Liver (tissue), 9 donors: Measurements from ENCODE around the gene CDC26. TPM values are rescaled to one million over a fixed set of nuclear protein-coding genes. Genes with fewer than 3 reads are reported as not detected.
"Not testable (repeated sequence)": the region's sequence is repeated elsewhere in the genome, so short reads cannot be mapped to it uniquely, and the experiment has no call there.

ENCODE experiments used
- DNase-seq: peaks from one replicate; pipeline ENCODE4 v3.0.0-alpha.2; 2017; ENCODE audit warnings: low spot score
- H3K27ac ChIP-seq, 2 donors: one replicate each; pipeline ENCODE4 v1.7.0; 2013; ENCODE audit warnings: inconsistent platforms in 2 of 2, low read length in 2 of 2, control low read depth in 1 of 2, low read depth in 1 of 2, mild to moderate bottlenecking in 1 of 2
- H3K27me3 ChIP-seq, 4 donors: one replicate each; pipeline versions ENCODE4 v1.6.1 to v1.7.0; 2013; ENCODE audit warnings: low read length in 3 of 4, inconsistent platforms in 1 of 4, mild to moderate bottlenecking in 1 of 4, moderate library complexity in 1 of 4; ENCODE audit not compliant: control insufficient read depth in 4 of 4, insufficient read depth in 4 of 4
- H3K36me3 ChIP-seq, 4 donors: one replicate each; pipeline versions ENCODE4 v1.6.1 to v1.7.0; 2013; ENCODE audit warnings: low read length in 3 of 4, mild to moderate bottlenecking in 3 of 4, low read depth in 1 of 4, moderate library complexity in 1 of 4; ENCODE audit not compliant: control insufficient read depth in 4 of 4, insufficient read depth in 3 of 4
- H3K4me1 ChIP-seq, 4 donors: one replicate each; pipeline versions ENCODE4 v1.6.1 to v1.7.0; 2013; ENCODE audit warnings: low read length in 3 of 4, mild to moderate bottlenecking in 3 of 4, moderate library complexity in 1 of 4; ENCODE audit not compliant: control insufficient read depth in 4 of 4, insufficient read depth in 4 of 4
- H3K4me3 ChIP-seq, 3 donors: one replicate each; pipeline versions ENCODE4 v1.6.1 to v1.7.0; 2013; ENCODE audit warnings: low read length in 3 of 3, control low read depth in 1 of 3, low read depth in 1 of 3, mild to moderate bottlenecking in 1 of 3
- H3K9ac ChIP-seq, 2 donors: one replicate each; pipeline ENCODE4 v1.7.0; 2013; ENCODE audit warnings: low read length in 2 of 2, mild to moderate bottlenecking in 2 of 2, moderate library complexity in 2 of 2, control low read depth in 1 of 2, low read depth in 1 of 2
- H3K9me3 ChIP-seq, 4 donors: one replicate each; pipeline versions ENCODE4 v1.6.1 to v1.7.0; 2013; ENCODE audit warnings: low read length in 3 of 4; ENCODE audit not compliant: control insufficient read depth in 4 of 4
- ATF3 ChIP-seq: IDR thresholded peaks from 2 replicates; pipeline ENCODE4 v1.6.1; 2016; ENCODE audit warnings: antibody characterized with exemption
- CTCF ChIP-seq: fragments of 150-350 bp; IDR thresholded peaks from 2 replicates; pipeline ENCODE4 v1.5.1; 2017; ENCODE audit warnings: improper control_type of control experiment, low read depth, low read length; ENCODE audit not compliant: missing input control
- EGR1 ChIP-seq, 2 donors: IDR thresholded peaks; 2 replicates each; pipeline ENCODE4 v1.6.1; 2016 to 2018; ENCODE audit warnings: antibody characterized with exemption in 2 of 2, low read depth in 2 of 2
- FOXA1 ChIP-seq: IDR thresholded peaks from 2 replicates; pipeline ENCODE4 v1.6.1; 2016; ENCODE audit warnings: antibody characterized with exemption
- FOXA2 ChIP-seq: IDR thresholded peaks from 2 replicates; pipeline ENCODE4 v1.6.1; 2016; ENCODE audit warnings: antibody characterized with exemption
- GABPA ChIP-seq, 2 donors: IDR thresholded peaks in 1 of 2; conservative IDR thresholded peaks in 1 of 2; 2 replicates each; pipeline ENCODE4 v1.6.1; 2016; ENCODE audit warnings: antibody characterized with exemption in 2 of 2, mild to moderate bottlenecking in 1 of 2, moderate library complexity in 1 of 2
- HNF4A ChIP-seq, 2 donors: conservative IDR thresholded peaks; 2 replicates each; pipeline ENCODE4 v1.6.1; 2016; ENCODE audit warnings: antibody characterized with exemption in 2 of 2, mild to moderate bottlenecking in 2 of 2
- HNF4G ChIP-seq: IDR thresholded peaks from 2 replicates; pipeline ENCODE4 v1.6.1; 2016; ENCODE audit warnings: antibody characterized with exemption
- JUND ChIP-seq, 2 donors: IDR thresholded peaks; 2 replicates each; pipeline ENCODE4 v1.6.1; 2016; ENCODE audit warnings: antibody characterized with exemption in 2 of 2
- MAX ChIP-seq: IDR thresholded peaks from 2 replicates; pipeline ENCODE4 v1.6.1; 2016; ENCODE audit warnings: antibody characterized with exemption
- NR2F2 ChIP-seq: IDR thresholded peaks from 2 replicates; pipeline ENCODE4 v1.6.1; 2016; ENCODE audit warnings: antibody characterized with exemption
- RAD21 ChIP-seq, 2 donors: IDR thresholded peaks; 2 replicates each; pipeline ENCODE4 v1.6.1; 2016; ENCODE audit warnings: antibody characterized with exemption in 2 of 2, mild to moderate bottlenecking in 2 of 2
- REST ChIP-seq: IDR thresholded peaks from 2 replicates; pipeline ENCODE4 v1.6.1; 2016; ENCODE audit warnings: antibody characterized with exemption, mild to moderate bottlenecking
- RXRA ChIP-seq, 2 donors: IDR thresholded peaks; 2 replicates each; pipeline ENCODE4 v1.6.1; 2017 to 2018; ENCODE audit warnings: antibody characterized with exemption in 2 of 2, mild to moderate bottlenecking in 1 of 2
- SP1 ChIP-seq: IDR thresholded peaks from 2 replicates; pipeline ENCODE4 v1.6.1; 2018; ENCODE audit warnings: antibody characterized with exemption, mild to moderate bottlenecking
- TAF1 ChIP-seq: conservative IDR thresholded peaks from 2 replicates; pipeline ENCODE4 v1.6.1; 2016; ENCODE audit warnings: antibody characterized with exemption, mild to moderate bottlenecking
- YY1 ChIP-seq: IDR thresholded peaks from 2 replicates; pipeline ENCODE4 v1.6.1; 2016; ENCODE audit warnings: antibody characterized with exemption, mild to moderate bottlenecking
- ZBTB33 ChIP-seq: IDR thresholded peaks from 2 replicates; pipeline ENCODE4 v1.6.1; 2016; ENCODE audit warnings: antibody characterized with exemption
- WGBS: extraction: QIAGEN DNeasy Blood & Tissue Kit; methylation state at CpG from one replicate; pipeline ENCODE4 v1.1.7; 2013; 5-methylcytosine and 5-hydroxymethylcytosine counted together
- polyA plus RNA-seq, 2 donors: library from polyadenylated mRNA; stranded (reverse) in 1 of 2; unstranded in 1 of 2; fragments of 200-250 nt in 1 of 2; fragments of >200 nt in 1 of 2; fragmentation: Nextera tagmentation in 1 of 2; extraction: Ambion mirVana in 1 of 2; gene quantifications; one replicate each; pipeline versions ENCODE4 v1.2.1 to v1.2.3, GENCODE V29; 2013 to 2015
- total RNA-seq, 2 donors: library from RNA; depleted of rRNA; stranded (reverse); fragments of >200 nt; gene quantifications; one replicate each; pipeline ENCODE4 v1.2.3, GENCODE V29; 2014
- donor health status: healthy.
- donor health status: healthy.
- donor health status: healthy.
- donor health status: healthy.
- donor health status: healthy.

The CDC26 gene
- total and polyA plus RNA-seq, 4 donors, result 12.5 to 38.9 (median 21.3) TPM

- Histone ChIP-seq H3K9me3 (no peaks in the 10 kb centered on the region), H3K27ac (no peak overlapping the region), H3K4me3 (no peak overlapping the region), H3K27me3 (no peaks in the 10 kb centered on the region), H3K36me3 (peaks cover 5 to 15% (median 12%) of the 10 kb centered on the region in 4 donors), H3K9ac (no peak overlapping the region), H3K4me1 (no peaks in the 10 kb centered on the region)
- 77% methylated on average over 9 of the region's 9 CpGs for WGBS
- no peak for DNase-seq
- TF ChIP-seq GABPA (IDR thresholded peaks at IDR 0.05 in 1 of 2, conservative IDR thresholded peaks at IDR 0.05 in 1 of 2) (no peak), FOXA1 (no peak), REST (no peak), MAX (no peak), ZBTB33 (no peak), HNF4G (no peak), YY1 (no peak), EGR1 (IDR thresholded peaks at IDR 0.05; ENCODE audit: low read depth in 2 of 2) (no peak), RXRA (IDR thresholded peaks at IDR 0.05) (no peak), ATF3 (no peak), HNF4A (conservative IDR thresholded peaks at IDR 0.05) (no peak), RAD21 (IDR thresholded peaks at IDR 0.05) (no peak), JUND (IDR thresholded peaks at IDR 0.05) (no peak), CTCF (no peak), SP1 (no peak), TAF1 (no peak), NR2F2 (no peak), FOXA2 (no peak)
These were observed 21.6 kb upstream of the CDC26 start for GRCh38 chr9:113296796-113297558.

GRCh38 chr9:113296247-113296646 lies 20.9 kb upstream of the CDC26 start:
- not testable (repeated sequence) for H3K9me3 ChIP-seq, H3K4me3 ChIP-seq, H3K4me1 ChIP-seq, H3K27me3 ChIP-seq, DNase-seq, H3K9ac ChIP-seq, H3K27ac ChIP-seq
- WGBS, result 87% methylated on average over 8 of the region's 8 CpGs
- H3K36me3 ChIP-seq, result peaks cover 7 to 22% (median 18%) of the 10 kb centered on the region in 4 donors
